Measurements from ENCODE around the gene MTTP.

Gene MTTP

DNA sequence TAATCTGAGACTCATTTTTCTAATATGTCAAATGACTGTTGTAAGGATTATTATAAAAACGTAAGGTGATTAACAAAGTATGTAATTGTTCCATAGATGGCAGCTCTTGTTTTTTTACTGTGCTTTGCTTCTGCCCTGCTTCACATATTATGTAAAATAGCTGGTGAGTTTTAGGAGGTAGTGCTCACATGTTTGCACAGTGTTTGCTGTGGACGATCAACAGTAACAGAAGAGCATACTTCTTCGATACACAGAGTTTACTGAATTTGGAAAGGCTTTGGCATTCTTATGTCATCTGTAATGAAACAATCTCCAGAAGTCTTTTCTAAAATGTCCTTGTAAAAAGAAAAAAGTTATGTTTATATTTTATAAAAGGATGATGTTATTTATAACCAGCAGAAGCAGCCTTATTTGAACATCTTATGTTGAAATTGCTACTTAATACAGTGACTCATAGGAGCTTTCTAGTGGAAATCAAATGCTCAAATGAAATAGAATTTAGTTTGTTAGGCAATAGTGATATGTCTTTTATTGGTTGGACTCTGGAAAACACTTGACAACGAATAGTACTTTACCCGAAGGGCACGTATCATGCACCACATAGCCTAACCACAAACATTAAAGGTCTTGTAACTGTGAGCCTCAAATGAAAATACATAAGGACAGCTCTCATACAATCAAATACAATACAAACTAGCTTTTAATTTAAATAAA, 1.9 kb upstream of the MTTP start:
- H3K9me3 ChIP-seq (ENCODE audit: low read length): no peaks in the 10 kb centered on the region
- no peak overlapping the region for H3K4me3 ChIP-seq (ENCODE audit: low read length)
- H3K4me1 ChIP-seq (ENCODE audit: insufficient read depth, low read length): peaks cover 17% of the 10 kb centered on the region
- H2AFZ ChIP-seq (ENCODE audit: low read depth, low read length): no peak overlapping the region
- H3K27me3 ChIP-seq (ENCODE audit: insufficient read depth, low read length): no peaks in the 10 kb centered on the region
- H3K36me3 ChIP-seq (ENCODE audit: insufficient read depth, low read length): no peaks in the 10 kb centered on the region

DNA sequence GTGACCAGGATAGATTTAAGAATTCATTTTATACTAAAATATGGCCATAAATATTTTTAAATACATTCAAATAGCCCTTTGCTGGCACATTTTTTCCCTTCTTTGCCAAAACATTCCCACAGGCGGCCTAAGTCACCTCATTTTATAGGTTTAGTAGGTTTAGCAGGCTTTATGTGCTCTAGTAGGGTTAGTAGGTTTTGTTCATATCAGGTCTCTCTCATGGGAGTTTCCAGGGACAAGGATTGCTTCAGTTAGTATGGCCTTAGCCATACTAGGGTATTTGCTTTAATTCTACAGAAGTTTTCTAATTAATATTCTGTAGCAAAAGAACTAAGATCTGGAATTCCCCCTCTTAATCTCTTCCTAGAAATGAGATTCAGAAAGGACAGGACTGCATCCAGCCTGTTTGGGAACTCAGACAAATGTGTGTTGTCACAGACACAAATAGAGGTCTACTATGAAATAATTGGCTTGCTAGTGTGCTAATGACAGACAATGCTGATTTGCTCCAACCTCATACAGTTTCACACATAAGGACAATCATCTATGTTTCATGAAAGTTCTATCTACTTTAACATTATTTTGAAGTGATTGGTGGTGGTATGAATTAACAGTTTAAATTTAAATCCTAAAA, 772 bp upstream of the MTTP start:
- Histone ChIP-seq H3K4me1 (ENCODE audit: insufficient read depth, low read length) (peaks cover 17% of the 10 kb centered on the region), H3K4me3 (ENCODE audit: low read length) (no peak overlapping the region), H3K27me3 (ENCODE audit: insufficient read depth, low read length) (no peaks in the 10 kb centered on the region), H3K9me3 (ENCODE audit: low read length) (no peaks in the 10 kb centered on the region), H3K36me3 (ENCODE audit: insufficient read depth, low read length) (no peaks in the 10 kb centered on the region), H2AFZ (ENCODE audit: low read depth, low read length) (no peak overlapping the region)

DNA sequence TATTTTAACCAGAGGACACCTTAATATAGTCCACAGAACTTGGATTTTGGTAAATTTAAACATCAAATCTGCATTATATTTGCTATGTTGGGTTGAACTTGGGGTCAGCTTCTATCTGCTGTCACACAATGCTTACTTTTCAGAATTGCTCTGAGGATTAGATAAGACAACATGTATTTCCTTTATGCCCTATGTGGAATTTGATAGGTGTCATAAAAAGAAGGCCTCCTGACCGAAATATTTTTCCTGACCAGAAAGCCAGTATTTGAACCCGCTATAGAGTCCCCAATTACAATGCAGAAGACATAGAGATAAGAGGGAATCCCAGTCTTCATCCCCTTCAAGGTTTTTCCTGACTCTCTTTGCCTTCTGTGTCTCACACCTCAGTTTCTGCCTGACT, 4.1 kb downstream of the MTTP start:
- Histone ChIP-seq H3K4me3 (ENCODE audit: low read length) (no peak overlapping the region), H3K27me3 (ENCODE audit: insufficient read depth, low read length) (no peaks in the 10 kb centered on the region), H3K36me3 (ENCODE audit: insufficient read depth, low read length) (no peaks in the 10 kb centered on the region), H2AFZ (ENCODE audit: low read depth, low read length) (no peak overlapping the region), H3K4me1 (ENCODE audit: insufficient read depth, low read length) (peaks cover 13% of the 10 kb centered on the region), H3K9me3 (ENCODE audit: low read length) (no peaks in the 10 kb centered on the region)

DNA sequence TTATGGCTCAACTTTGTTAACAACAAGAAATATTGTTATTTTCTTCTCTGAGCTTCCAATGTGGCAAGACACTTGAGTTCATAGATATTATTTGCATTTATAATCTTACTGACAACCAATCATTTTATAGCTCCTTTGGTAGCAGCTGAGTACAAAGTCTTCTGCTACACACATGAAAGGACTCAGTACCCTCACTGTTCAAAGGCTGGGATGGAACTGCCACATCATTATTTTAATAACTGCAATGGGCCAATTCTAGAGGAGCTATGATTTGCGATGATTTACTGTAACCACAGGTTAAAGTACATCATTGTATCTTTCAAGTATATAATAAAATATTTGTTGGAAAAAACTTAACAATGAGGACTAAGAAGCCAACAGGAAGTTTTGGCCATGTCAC, 10.9 kb downstream of the MTTP start:
- Histone ChIP-seq H3K27me3 (ENCODE audit: insufficient read depth, low read length) (no peaks in the 10 kb centered on the region), H3K4me1 (ENCODE audit: insufficient read depth, low read length) (no peaks in the 10 kb centered on the region)

DNA sequence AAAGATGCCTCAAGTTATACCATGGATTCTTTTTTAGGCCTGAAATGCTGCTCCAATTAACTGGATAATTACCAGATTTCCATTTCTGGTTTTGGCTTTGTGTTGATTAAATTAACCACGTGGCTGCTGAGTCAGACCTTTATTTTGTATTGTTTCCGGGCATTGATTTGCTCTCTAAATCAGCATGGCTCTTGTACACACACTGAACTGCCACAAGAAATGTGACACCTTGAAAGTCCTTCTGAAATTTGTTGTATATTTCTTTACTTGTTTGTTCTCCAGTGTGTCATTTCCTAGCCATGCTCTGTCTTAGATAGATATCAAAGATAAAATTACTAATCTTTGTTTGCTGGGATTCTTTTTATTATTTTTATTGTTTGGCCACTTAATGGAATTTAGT, 11.7 kb downstream of the MTTP start:
- Histone ChIP-seq H3K36me3 (ENCODE audit: insufficient read depth, low read length) (peaks cover 4% of the 10 kb centered on the region), H3K4me3 (ENCODE audit: low read length) (no peak overlapping the region), H3K4me1 (ENCODE audit: insufficient read depth, low read length) (no peaks in the 10 kb centered on the region), H3K27me3 (ENCODE audit: insufficient read depth, low read length) (no peaks in the 10 kb centered on the region), H2AFZ (ENCODE audit: low read depth, low read length) (no peak overlapping the region), H3K9me3 (ENCODE audit: low read length) (no peaks in the 10 kb centered on the region)

More for the DNA sequence above, 10.9 kb downstream of the MTTP start:
- H3K9me3 ChIP-seq (ENCODE audit: low read length): no peaks in the 10 kb centered on the region
- no peak overlapping the region for H2AFZ ChIP-seq (ENCODE audit: low read depth, low read length)
- H3K4me3 ChIP-seq (ENCODE audit: low read length): no peak overlapping the region
- H3K36me3 ChIP-seq (ENCODE audit: insufficient read depth, low read length): peaks cover 4% of the 10 kb centered on the region

DNA sequence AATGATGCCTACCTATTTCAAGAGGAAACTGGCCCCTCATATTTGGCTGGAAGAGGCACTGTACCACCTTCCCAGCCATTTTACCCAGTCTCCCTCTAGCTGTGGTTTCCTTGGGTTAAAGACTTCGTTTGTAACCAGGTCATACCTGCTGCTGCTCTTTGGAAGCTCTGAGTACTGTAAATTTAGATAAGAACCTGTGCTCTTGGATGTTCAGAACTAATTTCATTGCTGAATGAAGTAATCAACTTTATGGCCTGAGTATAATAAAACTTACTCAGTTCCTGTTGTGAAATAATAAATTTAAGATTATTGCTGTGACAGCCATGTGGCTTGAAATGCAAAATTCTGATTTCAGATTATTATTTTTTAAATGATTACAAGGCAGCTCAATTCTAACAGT, 12.2 kb downstream of the MTTP start:
- Histone ChIP-seq H3K36me3 (ENCODE audit: insufficient read depth, low read length) (peaks cover 4% of the 10 kb centered on the region), H2AFZ (ENCODE audit: low read depth, low read length) (no peak overlapping the region), H3K27me3 (ENCODE audit: insufficient read depth, low read length) (no peaks in the 10 kb centered on the region), H3K4me1 (ENCODE audit: insufficient read depth, low read length) (no peaks in the 10 kb centered on the region), H3K9me3 (ENCODE audit: low read length) (no peaks in the 10 kb centered on the region), H3K4me3 (ENCODE audit: low read length) (no peak overlapping the region)

DNA sequence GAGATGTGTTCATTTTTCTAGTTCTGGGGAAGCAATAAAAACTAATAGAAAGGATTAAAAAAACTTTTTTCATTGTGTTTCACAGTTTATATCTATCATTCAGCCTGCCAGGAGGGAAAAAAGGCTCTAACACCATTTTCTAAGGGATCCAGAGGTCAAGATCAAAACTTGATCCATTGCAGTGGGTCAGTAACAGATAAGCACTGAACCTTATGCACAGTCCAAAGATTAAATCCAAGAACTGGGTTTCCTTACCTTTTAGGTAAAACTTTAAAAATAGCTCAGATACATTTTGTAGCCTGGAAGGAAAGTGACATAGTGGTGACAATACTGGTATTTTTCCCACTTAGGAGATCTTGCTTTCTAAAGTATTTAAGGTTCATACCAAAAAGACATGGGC, 12.7 kb downstream of the MTTP start:
- Histone ChIP-seq H3K4me1 (ENCODE audit: insufficient read depth, low read length) (no peaks in the 10 kb centered on the region), H3K9me3 (ENCODE audit: low read length) (no peaks in the 10 kb centered on the region), H3K4me3 (ENCODE audit: low read length) (no peak overlapping the region), H2AFZ (ENCODE audit: low read depth, low read length) (no peak overlapping the region), H3K27me3 (ENCODE audit: insufficient read depth, low read length) (no peaks in the 10 kb centered on the region), H3K36me3 (ENCODE audit: insufficient read depth, low read length) (peaks cover 4% of the 10 kb centered on the region)

DNA sequence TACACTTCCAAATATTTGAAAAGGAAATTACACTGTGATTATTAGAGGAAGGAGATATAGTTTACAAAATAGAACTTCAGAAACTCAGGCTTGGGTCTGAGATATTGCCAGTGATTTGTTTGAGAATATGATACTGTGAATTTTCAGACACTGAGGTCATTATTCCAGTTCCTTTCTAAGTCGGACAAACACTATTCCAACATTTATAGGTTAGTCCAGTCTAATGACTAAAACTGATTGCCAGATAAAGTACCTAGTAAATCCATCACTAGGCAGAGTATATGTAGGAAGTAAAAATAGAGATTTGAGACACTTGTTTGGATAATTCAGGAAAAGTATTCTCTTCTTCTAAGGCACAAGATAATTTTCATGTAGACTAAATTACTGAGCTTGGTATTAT, 13.2 kb downstream of the MTTP start:
- no peak overlapping the region for H3K4me3 ChIP-seq (ENCODE audit: low read length)
- peaks cover 4% of the 10 kb centered on the region for H3K36me3 ChIP-seq (ENCODE audit: insufficient read depth, low read length)
- no peak overlapping the region for H2AFZ ChIP-seq (ENCODE audit: low read depth, low read length)
- H3K27me3 ChIP-seq (ENCODE audit: insufficient read depth, low read length): no peaks in the 10 kb centered on the region
- H3K4me1 ChIP-seq (ENCODE audit: insufficient read depth, low read length): no peaks in the 10 kb centered on the region
- H3K9me3 ChIP-seq (ENCODE audit: low read length): no peaks in the 10 kb centered on the region

DNA sequence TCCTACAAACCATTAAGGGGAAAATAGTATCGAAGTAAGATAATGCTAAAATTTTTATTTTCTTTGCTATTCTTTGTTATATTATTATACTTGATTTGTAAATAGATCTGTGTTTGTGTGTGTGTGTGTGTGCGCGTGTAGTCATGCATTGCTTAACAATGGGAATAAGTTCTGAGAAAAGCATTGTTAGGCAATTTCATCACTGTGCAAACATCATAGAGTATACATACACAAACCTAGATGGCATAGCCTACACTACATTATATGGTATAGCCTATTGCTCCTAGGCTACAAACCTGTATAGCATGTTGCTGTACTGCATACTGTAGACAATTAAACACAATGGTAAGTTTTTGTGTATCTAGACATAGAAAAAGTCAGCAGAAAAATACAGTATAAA, 17.1 kb downstream of the MTTP start:
- no peaks in the 10 kb centered on the region for H3K4me1 ChIP-seq (ENCODE audit: insufficient read depth, low read length)
- no peaks in the 10 kb centered on the region for H3K36me3 ChIP-seq (ENCODE audit: insufficient read depth, low read length)
- H3K9me3 ChIP-seq (ENCODE audit: low read length): no peaks in the 10 kb centered on the region
- no peak overlapping the region for H2AFZ ChIP-seq (ENCODE audit: low read depth, low read length)
- no peak overlapping the region for H3K4me3 ChIP-seq (ENCODE audit: low read length)
- H3K27me3 ChIP-seq (ENCODE audit: insufficient read depth, low read length): no peaks in the 10 kb centered on the region

DNA sequence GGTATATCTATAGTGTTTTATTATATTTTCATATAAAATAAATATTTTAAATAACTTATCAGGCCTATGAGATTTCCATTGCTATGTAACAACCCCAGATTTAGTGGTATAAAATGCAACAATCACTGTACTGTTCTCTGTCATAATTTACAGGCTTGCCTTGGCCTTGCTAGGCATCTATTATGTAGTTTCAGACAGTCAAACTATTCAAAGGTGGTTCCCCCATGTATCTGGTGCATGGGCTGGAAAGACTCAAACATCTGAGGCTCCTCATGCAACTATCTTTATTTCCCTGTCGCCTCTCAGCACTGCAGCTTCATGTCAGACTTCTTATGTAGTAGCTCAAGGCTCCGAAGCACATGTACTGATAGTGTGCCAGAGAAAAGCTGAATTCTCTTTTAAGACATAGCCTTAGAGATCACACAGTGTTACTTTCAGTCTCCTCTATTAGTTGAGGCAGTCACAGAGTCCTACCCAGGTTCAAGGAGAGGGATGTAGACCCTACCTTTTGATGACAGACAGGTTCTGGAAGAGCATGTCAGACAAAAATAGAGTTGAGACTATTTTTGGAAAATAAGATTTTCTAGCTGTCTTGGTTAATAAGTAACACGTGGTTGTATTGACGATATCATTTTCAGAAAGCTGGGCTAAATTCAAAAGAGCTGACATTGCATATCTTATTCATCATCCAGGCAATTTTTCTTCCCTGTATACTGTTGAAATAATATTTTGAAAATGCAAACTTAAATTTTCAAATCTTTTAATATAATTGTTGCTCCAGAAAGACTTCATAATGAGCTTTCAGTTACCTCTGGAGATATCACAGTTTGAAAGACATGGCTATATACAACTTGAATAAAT, 19.4 kb downstream of the MTTP start:
- H2AFZ ChIP-seq (ENCODE audit: low read depth, low read length): no peak overlapping the region
- H3K4me3 ChIP-seq (ENCODE audit: low read length): no peak overlapping the region
- H3K36me3 ChIP-seq (ENCODE audit: insufficient read depth, low read length): no peaks in the 10 kb centered on the region
- H3K9me3 ChIP-seq (ENCODE audit: low read length): no peaks in the 10 kb centered on the region
- H3K4me1 ChIP-seq (ENCODE audit: insufficient read depth, low read length): no peaks in the 10 kb centered on the region
- H3K27me3 ChIP-seq (ENCODE audit: insufficient read depth, low read length): no peaks in the 10 kb centered on the region

DNA sequence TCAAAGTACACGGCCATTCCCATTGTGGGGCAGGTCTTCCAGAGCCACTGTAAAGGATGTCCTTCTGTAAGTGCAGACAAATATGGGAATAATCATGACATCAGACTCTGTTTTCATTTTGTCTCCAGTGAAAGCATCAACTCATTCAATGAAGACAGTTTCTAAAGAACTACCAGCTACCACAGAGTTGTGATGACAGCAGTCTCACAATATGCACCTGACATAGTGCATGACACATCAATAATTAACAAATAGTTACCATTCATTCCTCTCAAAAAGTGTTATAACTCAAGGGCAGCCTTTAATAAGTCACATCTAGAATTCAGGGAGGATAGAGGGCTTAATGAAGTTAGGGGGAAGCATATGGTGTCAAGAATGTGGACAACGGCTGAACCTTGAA, 20.2 kb downstream of the MTTP start:
- Histone ChIP-seq H3K4me1 (ENCODE audit: insufficient read depth, low read length) (no peaks in the 10 kb centered on the region), H2AFZ (ENCODE audit: low read depth, low read length) (no peak overlapping the region), H3K36me3 (ENCODE audit: insufficient read depth, low read length) (no peaks in the 10 kb centered on the region), H3K9me3 (ENCODE audit: low read length) (no peaks in the 10 kb centered on the region), H3K27me3 (ENCODE audit: insufficient read depth, low read length) (no peaks in the 10 kb centered on the region), H3K4me3 (ENCODE audit: low read length) (no peak overlapping the region)

DNA sequence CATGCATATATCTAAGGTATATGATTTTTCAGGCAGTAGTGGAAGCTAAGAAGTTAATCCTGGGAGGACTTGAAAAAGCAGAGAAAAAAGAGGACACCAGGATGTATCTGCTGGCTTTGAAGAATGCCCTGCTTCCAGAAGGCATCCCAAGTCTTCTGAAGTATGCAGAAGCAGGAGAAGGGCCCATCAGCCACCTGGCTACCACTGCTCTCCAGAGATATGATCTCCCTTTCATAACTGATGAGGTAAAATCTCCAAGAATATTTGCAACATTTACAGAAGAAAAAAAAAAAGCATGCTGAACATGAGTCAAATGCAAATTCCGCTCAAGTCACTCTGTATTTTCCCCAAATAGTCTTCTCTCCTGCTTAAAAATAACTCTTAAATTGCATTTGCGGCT, 32.1 kb downstream of the MTTP start:
- no peaks in the 10 kb centered on the region for H3K27me3 ChIP-seq (ENCODE audit: insufficient read depth, low read length)
- no peak overlapping the region for H2AFZ ChIP-seq (ENCODE audit: low read depth, low read length)
- H3K9me3 ChIP-seq (ENCODE audit: low read length): no peaks in the 10 kb centered on the region
- peaks cover 10% of the 10 kb centered on the region for H3K36me3 ChIP-seq (ENCODE audit: insufficient read depth, low read length)
- H3K4me1 ChIP-seq (ENCODE audit: insufficient read depth, low read length): no peaks in the 10 kb centered on the region
- H3K4me3 ChIP-seq (ENCODE audit: low read length): no peak overlapping the region

DNA sequence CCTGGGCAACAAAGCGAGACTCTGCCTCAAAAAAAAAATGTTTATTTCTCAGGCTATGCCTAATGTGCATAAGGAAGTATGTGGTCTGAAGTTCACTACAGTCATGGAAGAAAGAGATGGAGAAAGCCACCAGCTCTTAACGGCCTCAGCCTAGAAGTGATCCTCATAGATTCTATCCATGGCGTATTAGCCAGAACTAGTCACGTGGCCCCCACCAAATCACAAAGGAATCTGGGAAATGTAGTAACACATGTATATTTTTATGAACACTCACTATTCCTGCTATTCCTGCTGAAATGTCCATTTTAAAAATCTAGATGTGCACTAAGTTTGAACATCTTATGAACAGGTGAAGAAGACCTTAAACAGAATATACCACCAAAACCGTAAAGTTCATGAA, 33.8 kb downstream of the MTTP start:
- no peaks in the 10 kb centered on the region for H3K27me3 ChIP-seq (ENCODE audit: insufficient read depth, low read length)
- H3K4me1 ChIP-seq (ENCODE audit: insufficient read depth, low read length): no peaks in the 10 kb centered on the region
- peaks cover 15% of the 10 kb centered on the region for H3K36me3 ChIP-seq (ENCODE audit: insufficient read depth, low read length)
- H3K4me3 ChIP-seq (ENCODE audit: low read length): no peak overlapping the region
- H3K9me3 ChIP-seq (ENCODE audit: low read length): no peaks in the 10 kb centered on the region
- H2AFZ ChIP-seq (ENCODE audit: low read depth, low read length): no peak overlapping the region
